H1 (cell line): ENCODE measurements around the gene MXD3. TPM values are rescaled to one million over a fixed set of nuclear protein-coding genes. Genes with fewer than 3 reads are reported as not detected.

Experiments used
- ASH2L ChIP-seq: fragments of 200-600, 300-600 bp; sonication (generic); IDR thresholded peaks from one replicate; pipeline ENCODE4 v1.7.1; 2017; ENCODE audit warnings: low read length
- CEBPB ChIP-seq: IDR thresholded peaks from 2 replicates; pipeline ENCODE4 v1.6.1; 2012; ENCODE audit warnings: low read depth, low read length
- FOSL1 ChIP-seq: IDR thresholded peaks from 2 replicates; pipeline ENCODE4 v1.6.1; 2011; ENCODE audit warnings: mild to moderate bottlenecking, low read depth, low read length, moderate library complexity; ENCODE audit not compliant: insufficient read depth
- KDM5A ChIP-seq: fragments of 200-600 bp; IDR thresholded peaks from 2 replicates; pipeline ENCODE4 v1.7.1; 2012; ENCODE audit warnings: mild to moderate bottlenecking, low read length, inconsistent platforms, mixed read lengths
- POLR2A ChIP-seq, 2 experiments: IDR thresholded peaks; 1 replicate in 1 of 2; 2 replicates in 1 of 2; pipeline ENCODE4 v1.6.1; 2011; ENCODE audit warnings: low read depth in 2 of 2, low read length in 2 of 2, mild to moderate bottlenecking in 2 of 2; ENCODE audit errors: control extremely low read depth in 1 of 2
- RBBP5 ChIP-seq: IDR thresholded peaks from 2 replicates; pipeline ENCODE4 v1.7.1; 2012; ENCODE audit warnings: low read depth, mild to moderate bottlenecking, inconsistent platforms, low read length, moderate library complexity, borderline replicate concordance
- SIRT6 ChIP-seq: IDR thresholded peaks from one replicate; pipeline ENCODE4 v1.7.1; 2012; ENCODE audit warnings: low read length, inconsistent platforms
- SP4 ChIP-seq: IDR thresholded peaks from 2 replicates; pipeline ENCODE4 v1.6.1; 2012; ENCODE audit warnings: low read length, inconsistent platforms
- SRF ChIP-seq: IDR thresholded peaks from 2 replicates; pipeline ENCODE4 v1.6.1; 2011; ENCODE audit warnings: mild to moderate bottlenecking, low read depth, low read length, moderate library complexity
- TBP ChIP-seq: IDR thresholded peaks from 2 replicates; pipeline ENCODE4 v1.6.1; 2011; ENCODE audit warnings: low read depth, low read length, improper control_type of control experiment
- polyA plus RNA-seq, 7 experiments: library from polyadenylated mRNA; depleted of rRNA in 3 of 7; stranded (reverse) in 5 of 7; unstranded in 2 of 7; fragments of >200 nt in 5 of 7; fragments of 200-250 nt in 2 of 7; gene quantifications; 1 replicate in 5 of 7; 2 replicates in 1 of 7; 4 replicates in 1 of 7; pipeline versions ENCODE4 v1.2.1 to v1.2.3, GENCODE V29; 2011 to 2013; ENCODE audit warnings: missing spikeins in 2 of 7, mixed read lengths in 2 of 7
- total RNA-seq: library from RNA; stranded (reverse); fragmentation: NEBNext Ultra II Directional; extraction: Animal tissue kit (Norgen Biotek cat#: 25700); gene quantifications from 2 replicates; pipeline ENCODE4 v1.2.1, GENCODE V29; 2021
- TF ChIP-seq, protein P1 (sequence below): fragments of 300-600 bp; sonication (generic); IDR thresholded peaks from 2 replicates; pipeline ENCODE4 v1.7.1; 2012; ENCODE audit warnings: low read length, moderate library complexity, mild to moderate bottlenecking, inconsistent platforms; ENCODE audit not compliant: insufficient replicate concordance

MXD3 gene
- total and polyA plus RNA-seq, 2 of the 8 experiments (the other 6 are each of a cell fraction or from before 2014, with no cell fraction given), result 6.5 to 7.7 TPM

DNA sequence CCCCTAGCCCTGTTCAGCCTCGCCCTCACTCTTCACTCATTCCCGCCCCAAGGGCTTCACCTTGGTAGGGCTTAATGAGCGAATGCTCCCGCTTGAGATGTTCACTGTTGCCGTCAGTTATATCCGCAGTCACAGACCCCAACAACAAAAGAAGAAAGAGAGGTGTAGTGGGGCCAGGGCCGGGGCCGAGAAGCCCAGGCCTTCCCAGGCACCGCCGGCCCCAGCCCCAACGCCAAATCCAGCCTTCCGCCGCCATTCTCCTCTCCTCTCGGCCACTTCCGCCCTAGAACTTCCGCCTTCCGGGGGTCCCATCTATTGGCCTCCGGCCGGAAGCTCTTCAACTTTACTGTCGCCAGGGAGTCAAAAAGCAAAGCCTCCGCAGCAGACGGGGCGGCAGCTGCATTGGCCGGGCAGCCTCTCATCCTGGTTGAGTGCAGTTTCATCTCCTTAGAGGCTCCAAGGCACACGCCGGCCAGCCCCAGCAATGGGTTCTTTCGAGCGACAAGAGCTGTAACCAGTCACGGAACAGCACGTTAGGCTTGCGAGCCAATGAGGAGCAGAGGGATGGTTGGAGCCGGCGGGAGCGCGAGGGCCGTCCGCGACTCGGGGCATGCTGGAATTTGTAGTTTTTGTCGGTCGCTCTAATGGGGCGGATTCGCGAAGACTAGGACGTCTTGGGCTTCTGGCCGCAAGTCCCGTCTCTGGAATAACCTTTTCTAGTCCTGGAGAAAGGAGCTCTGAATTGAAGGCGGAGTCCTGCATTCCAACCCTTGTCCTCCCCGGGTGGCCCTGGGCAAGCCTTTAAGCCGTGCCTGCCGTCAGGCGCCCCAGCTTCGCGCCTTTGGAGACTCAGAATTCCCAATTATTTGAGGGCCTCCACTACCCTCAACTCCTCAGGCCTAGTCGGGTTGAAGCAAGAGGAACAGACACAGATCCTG is 40.0 kb upstream of the MXD3 start, which contains the start of gene LMAN2 (continued):
- TF ChIP-seq CEBPB (no peak), RBBP5 (peak; percentile 52; the same call in 1 of the 2 replicates), TBP (peak; percentile 20; the same call in 1 of the 2 replicates), SIRT6 (no peak), FOSL1 (no peak), ASH2L (peak; percentile 91), KDM5A (peak; percentile 98), POLR2A (IDR thresholded peaks at IDR 0.05; ENCODE audit: control extremely low read depth in 1 of 2, low read depth in 2 of 2, low read length in 2 of 2) (peak in 1 of 2 experiments; percentile 83; a peak in 2 of 3 replicates), SRF (no peak), SP4 (peak; percentile 95)
- TF ChIP-seq, protein P1, sequence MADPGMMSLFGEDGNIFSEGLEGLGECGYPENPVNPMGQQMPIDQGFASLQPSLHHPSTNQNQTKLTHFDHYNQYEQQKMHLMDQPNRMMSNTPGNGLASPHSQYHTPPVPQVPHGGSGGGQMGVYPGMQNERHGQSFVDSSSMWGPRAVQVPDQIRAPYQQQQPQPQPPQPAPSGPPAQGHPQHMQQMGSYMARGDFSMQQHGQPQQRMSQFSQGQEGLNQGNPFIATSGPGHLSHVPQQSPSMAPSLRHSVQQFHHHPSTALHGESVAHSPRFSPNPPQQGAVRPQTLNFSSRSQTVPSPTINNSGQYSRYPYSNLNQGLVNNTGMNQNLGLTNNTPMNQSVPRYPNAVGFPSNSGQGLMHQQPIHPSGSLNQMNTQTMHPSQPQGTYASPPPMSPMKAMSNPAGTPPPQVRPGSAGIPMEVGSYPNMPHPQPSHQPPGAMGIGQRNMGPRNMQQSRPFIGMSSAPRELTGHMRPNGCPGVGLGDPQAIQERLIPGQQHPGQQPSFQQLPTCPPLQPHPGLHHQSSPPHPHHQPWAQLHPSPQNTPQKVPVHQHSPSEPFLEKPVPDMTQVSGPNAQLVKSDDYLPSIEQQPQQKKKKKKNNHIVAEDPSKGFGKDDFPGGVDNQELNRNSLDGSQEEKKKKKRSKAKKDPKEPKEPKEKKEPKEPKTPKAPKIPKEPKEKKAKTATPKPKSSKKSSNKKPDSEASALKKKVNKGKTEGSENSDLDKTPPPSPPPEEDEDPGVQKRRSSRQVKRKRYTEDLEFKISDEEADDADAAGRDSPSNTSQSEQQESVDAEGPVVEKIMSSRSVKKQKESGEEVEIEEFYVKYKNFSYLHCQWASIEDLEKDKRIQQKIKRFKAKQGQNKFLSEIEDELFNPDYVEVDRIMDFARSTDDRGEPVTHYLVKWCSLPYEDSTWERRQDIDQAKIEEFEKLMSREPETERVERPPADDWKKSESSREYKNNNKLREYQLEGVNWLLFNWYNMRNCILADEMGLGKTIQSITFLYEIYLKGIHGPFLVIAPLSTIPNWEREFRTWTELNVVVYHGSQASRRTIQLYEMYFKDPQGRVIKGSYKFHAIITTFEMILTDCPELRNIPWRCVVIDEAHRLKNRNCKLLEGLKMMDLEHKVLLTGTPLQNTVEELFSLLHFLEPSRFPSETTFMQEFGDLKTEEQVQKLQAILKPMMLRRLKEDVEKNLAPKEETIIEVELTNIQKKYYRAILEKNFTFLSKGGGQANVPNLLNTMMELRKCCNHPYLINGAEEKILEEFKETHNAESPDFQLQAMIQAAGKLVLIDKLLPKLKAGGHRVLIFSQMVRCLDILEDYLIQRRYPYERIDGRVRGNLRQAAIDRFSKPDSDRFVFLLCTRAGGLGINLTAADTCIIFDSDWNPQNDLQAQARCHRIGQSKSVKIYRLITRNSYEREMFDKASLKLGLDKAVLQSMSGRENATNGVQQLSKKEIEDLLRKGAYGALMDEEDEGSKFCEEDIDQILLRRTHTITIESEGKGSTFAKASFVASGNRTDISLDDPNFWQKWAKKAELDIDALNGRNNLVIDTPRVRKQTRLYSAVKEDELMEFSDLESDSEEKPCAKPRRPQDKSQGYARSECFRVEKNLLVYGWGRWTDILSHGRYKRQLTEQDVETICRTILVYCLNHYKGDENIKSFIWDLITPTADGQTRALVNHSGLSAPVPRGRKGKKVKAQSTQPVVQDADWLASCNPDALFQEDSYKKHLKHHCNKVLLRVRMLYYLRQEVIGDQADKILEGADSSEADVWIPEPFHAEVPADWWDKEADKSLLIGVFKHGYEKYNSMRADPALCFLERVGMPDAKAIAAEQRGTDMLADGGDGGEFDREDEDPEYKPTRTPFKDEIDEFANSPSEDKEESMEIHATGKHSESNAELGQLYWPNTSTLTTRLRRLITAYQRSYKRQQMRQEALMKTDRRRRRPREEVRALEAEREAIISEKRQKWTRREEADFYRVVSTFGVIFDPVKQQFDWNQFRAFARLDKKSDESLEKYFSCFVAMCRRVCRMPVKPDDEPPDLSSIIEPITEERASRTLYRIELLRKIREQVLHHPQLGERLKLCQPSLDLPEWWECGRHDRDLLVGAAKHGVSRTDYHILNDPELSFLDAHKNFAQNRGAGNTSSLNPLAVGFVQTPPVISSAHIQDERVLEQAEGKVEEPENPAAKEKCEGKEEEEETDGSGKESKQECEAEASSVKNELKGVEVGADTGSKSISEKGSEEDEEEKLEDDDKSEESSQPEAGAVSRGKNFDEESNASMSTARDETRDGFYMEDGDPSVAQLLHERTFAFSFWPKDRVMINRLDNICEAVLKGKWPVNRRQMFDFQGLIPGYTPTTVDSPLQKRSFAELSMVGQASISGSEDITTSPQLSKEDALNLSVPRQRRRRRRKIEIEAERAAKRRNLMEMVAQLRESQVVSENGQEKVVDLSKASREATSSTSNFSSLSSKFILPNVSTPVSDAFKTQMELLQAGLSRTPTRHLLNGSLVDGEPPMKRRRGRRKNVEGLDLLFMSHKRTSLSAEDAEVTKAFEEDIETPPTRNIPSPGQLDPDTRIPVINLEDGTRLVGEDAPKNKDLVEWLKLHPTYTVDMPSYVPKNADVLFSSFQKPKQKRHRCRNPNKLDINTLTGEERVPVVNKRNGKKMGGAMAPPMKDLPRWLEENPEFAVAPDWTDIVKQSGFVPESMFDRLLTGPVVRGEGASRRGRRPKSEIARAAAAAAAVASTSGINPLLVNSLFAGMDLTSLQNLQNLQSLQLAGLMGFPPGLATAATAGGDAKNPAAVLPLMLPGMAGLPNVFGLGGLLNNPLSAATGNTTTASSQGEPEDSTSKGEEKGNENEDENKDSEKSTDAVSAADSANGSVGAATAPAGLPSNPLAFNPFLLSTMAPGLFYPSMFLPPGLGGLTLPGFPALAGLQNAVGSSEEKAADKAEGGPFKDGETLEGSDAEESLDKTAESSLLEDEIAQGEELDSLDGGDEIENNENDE, result no peak
